ENCODE measurements around the gene LRRC7.

- TF ChIP-seq CTCF (conservative IDR thresholded peaks at IDR 0.05 in 1 of 2, IDR thresholded peaks at IDR 0.05 in 1 of 2; ENCODE audit: low read depth in 1 of 2, low read length in 2 of 2) (no peak), EZH2 (IDR thresholded peaks at IDR 0.05; ENCODE audit: low read length, missing control alignments) (no peak)
Measured at GRCh38 chr1:69691179-69691578, 123.5 kb downstream of the LRRC7 start.

All from fibroblast of lung (primary cell).